NCI-H526 (cell line): ENCODE measurements around the gene GRP.

Experiments used
- DNase-seq, 2 experiments: peaks; one replicate each; lab custom pipeline; 2025; lab: John Stamatoyannopoulos, UW

The GRP gene

DNA sequence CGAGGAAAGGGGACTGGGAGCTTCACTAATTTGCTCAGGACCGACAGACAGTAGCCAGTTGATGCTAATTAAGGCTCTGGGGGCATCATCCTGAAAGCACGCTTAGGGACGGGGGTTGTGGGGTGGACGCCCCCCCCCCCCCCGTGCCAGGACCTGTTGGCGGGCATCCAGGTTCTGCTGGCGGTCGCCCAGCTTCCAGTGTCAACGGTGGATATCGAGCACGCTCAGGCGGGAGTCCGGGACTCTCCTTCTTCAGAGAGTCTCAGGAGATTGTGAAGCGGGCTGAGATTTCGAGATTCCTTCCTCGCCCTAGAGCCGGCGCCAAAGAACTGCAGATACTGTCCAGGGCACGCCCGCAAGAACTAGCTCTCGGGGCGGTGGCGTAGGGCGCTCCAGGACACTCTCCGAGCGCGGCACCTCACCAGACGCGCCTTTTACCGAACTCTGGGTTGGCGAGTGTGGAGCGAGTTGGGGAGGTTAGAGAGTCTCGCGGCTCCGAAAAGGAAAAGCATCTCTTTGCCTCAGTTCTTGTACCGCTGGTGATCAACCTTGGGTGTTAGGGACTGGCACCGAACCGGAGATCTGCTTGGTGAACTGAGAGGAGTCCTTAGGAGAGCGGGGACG lies 47.7 kb downstream of the GRP start:
- DNase-seq = peak in 1 of 2 experiments; percentile 17

DNA sequence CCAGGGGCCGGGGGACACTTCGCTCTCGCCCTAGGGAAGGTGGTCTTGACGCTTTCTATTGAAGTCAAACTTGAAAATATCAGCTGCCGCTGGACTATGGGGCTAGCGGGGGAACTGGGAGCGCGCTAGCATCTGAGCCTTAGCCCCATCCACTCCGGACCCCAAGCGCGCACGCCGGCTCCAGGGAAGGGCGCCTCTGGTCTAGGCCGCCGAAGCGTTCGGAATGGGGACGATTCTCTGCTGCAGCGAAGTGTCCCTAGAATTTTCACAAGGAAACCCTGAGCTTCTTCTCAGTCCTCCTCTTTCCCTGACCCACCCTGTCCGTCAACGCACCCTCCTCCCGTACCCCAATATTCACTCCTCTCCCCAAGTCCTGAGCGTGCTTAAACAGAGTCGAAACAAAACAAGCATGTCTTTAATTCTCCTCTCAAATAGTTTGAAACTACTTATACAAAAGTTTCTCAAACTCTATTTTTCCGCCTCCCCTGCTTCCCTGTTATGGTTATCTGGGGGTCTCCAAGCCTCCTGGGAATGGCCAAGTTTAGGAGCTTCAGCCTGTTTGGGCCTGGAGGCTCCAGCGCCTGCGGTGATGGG lies 48.3 kb downstream of the GRP start:
- DNase-seq = no peak

GRCh38 chr18:59268721-59269562 lies 49.0 kb downstream of the GRP start:
- peak in 1 of 2 experiments; percentile 85 for DNase-seq

DNA sequence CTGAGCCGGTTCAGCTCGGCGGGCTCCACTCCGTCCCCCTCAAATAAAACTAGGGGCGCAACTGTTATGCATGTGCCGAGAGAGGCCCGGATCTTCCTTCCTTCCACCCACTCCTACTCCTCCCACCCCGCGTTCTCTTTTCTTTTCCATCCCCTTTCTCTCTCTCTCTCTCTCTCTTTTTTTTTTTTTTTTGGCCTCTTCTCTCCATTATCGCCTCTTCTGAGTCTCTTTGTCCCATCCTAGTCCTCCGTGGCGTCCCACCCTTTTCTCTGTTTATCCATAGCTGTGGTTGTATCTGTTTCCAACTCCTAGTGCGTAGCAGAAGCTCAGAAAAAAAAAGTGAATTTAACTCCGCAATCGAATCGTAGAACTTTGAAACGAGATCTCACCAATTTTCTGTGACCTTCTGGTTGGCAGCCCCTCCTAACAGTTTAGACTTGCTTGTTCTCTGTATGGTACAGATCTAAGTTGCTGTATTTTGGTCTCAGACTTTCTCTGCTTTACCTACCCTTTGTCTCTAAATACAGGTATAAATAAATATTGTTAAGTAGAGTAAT lies 49.7 kb downstream of the GRP start:
- DNase-seq = no peak

- DNase-seq = no peak
Observed at GRCh38 chr18:59270689-59271257, 50.8 kb downstream of the GRP start.

GRCh38 chr18:59271606-59272220 lies 51.8 kb downstream of the GRP start:
- DNase-seq = no peak

DNA sequence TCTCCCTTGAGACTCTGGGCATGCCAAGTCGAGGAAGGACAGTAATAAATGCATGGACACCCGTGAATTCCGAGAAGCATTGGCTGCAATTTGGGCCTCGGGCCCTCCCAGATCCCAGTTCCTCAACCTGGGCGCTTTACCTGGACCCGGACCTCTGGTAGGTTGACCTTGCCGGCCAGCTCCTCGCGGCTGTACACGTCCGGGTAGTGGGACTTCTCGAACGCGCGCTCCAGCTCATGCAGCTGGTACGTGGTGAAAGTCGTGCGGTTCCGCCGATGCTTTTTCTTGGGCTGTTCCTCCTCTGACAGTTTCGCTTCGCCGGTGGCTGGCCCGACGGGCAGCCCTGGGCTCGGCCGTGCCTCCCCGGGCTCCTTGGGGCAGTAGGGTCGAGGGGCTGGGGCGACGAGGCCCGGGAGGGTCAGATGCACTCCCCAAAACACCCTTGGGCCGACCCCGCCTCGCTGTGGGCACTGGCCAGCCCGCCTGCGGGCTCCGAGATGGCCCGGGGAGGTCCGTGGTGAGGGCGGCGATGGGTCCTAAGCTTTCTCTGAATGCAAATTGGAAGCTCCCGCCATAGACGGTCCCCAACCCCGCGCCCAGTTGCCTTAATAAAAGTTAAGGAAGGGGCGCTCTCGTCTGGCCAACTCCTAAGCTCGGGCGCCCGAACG lies 52.4 kb downstream of the GRP start:
- DNase-seq = no peak

DNA sequence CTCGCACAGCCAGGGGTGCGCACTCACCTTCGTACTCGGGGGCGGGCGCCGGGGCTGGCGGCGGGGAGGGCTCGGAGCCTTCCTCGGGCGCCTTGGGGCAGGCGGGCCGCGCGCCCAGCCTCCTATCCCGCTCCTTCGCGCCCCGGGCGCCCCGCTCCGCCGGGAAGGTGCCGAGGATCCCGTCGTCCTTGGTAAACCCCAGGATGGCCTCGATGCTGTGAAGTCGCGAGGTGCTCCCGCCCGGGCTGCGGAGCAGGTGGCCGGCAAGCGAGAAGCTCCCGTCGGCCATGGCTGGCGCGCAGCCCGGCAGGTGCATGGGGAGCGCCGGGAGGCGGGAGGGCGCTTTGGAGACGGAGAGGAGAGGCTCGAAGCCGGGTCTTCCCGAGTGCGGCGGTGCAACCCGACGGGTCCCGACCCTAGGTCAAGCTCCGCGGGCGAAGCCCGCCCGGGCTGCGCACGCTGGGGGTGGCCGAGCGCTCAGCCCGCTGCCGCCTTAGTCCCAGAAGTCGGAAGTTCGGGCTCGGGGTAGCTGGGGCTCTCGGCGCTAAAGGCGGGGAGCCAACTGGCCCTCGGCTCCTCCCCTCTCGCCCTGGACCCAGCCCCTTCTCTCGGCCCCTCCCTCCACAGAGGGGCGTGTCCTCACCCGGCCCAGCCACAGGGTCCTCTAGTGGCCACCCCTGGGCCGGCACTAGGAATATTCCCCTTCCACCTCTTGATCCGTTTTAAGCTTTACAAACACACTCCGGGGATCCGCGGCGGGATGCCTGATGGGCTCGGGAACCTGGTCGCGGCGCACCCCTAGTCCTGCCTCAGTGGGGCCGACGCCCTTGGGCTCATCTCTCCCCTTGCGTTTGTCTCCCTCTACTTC lies 53.2 kb downstream of the GRP start, which contains the start of gene RAX:
Gene RAX (minus strand): TSS at position 564 of the 868 bp plus-strand sequence. CDS start 248 bp downstream, at position 316.
- peak in 1 of 2 experiments; percentile 43 for DNase-seq

- no peak for DNase-seq
Observed at GRCh38 chr18:59273759-59274532, 54.0 kb downstream of the GRP start.

DNA sequence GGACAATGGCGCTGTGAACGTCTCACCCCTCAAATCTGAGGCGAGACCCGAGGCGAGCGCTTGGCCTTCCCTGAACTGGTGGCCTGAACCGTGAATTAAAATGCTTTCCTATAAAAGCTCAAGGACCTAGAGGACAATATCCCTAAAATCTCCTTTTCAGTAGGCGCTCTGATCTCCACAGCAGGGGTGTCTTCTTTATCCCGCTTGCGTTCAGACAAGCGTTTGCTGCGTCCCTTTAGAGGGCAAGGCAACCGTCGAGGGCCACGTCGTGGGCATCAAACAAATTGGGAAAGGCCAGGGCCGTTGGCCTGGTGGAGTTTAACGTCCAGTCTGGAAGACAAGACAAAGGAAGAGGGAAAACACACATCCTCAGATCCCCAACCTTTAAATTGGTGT lies 54.6 kb downstream of the GRP start:
- no peak for DNase-seq

DNA sequence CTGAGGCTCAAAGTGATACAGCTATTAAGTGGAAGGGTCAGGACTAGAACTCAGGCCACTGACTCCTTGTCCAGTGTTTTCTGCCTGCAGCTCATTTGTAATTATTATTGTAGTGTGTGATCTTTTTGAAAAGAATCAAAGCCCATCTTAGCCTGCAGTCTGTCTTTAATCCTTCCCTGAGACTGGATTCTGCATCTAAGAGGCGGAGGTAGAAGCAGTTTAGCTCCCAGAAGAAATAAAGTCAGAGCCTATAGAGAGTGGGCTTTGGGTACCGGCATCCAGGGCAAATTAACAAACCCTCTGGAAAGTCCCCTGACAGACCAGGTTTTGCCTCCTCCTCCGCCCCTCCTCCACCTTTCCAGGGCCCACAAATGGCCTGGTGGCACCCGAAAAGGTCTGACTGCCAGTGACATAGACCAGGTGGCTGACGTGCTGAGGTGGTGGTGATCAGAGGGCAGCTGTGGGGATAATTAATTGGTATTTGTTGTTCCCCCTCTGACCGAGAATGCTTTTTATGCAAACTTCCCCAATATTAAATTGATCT lies 55.5 kb downstream of the GRP start:
- DNase-seq = no peak

DNA sequence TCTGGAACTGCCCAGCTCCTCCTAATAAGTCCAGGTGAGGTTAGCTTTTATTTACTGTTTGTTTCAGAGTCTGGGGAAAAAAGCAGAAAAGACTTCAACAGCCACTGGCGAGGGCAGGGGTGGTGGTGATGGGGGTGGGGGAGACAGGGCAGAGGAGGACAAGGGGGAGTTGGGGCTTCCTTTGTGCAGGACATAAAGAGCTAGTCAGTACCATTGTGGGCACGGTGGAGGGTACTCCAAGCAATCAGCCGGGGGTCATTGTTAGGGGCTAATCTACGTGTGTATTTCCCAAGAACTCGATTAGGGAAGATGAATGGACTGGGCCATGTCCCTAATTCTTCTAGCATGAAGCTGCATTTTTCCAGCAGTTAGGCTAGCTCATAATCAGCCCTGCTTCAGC lies 56.1 kb downstream of the GRP start:
- DNase-seq = no peak

DNA sequence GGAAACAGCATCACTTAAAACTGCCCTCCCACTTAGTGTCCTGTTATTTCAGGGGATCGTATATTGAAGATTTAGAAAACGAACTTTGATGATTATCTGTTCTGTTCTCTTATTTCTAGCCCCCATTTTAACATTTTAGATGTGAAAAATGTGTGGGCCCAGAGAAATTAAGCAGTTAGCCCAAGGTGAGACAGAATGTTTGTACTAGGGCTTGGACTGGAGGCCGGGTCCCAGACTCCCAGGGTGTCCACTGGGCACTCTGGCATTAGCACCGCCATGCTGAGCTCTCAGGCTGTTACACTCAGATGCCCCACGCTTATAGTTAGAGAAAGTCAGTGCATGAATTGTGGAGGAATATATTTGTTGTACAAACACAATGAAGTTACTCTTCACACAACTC lies 58.8 kb downstream of the GRP start:
- DNase-seq = no peak

DNA sequence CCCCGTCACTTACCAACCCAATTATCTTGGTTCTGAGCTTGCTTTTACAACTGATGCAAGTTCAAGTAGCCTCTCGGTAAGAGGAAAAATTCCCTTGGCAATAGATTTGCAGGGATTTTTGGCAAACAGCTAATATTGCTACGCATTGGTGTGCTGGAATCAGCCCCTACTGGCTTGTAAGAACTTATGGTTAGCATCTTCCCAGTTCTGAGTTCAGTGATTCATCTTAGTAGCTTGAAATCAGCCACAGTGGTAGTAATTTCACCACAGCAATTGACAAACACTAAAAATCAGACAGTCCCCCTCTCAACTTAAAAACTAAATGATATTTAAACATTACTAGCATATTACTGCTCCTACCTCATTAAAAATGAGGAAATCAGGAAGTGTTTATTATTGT lies 59.2 kb downstream of the GRP start:
- no peak for DNase-seq

- no peak for DNase-seq
Observed at GRCh38 chr18:59279722-59280121, 59.8 kb downstream of the GRP start.
